ENCODE measurements around the gene METRN. TPM values are rescaled to one million over a fixed set of nuclear protein-coding genes. Genes with fewer than 3 reads are reported as not detected.

The METRN gene
- total and polyA plus RNA-seq, 7 experiments from 2014 or later, result 3.7 to 5.1 (median 4.8) TPM

Other genes with a start within 250 kb of the METRN start
- 10 to 100 TPM; 51.0 to 89.8 (median 55.6) TPM for gene CAPN15, start 187.4 kb upstream of the METRN start, total RNA-seq
- gene CAPN15, start 187.4 kb upstream of the METRN start, polyA plus RNA-seq, result 1 to 10 TPM; 3.2 to 7.5 TPM
- gene PRR35, start 154.7 kb upstream of the METRN start, total RNA-seq, result not detected
- not detected for gene PRR35, start 154.7 kb upstream of the METRN start, polyA plus RNA-seq
- 1 to 10 TPM; 1.6 to 5.8 (median 3.2) TPM for gene NHLRC4, start 148.1 kb upstream of the METRN start, total RNA-seq
- 1 to 10 TPM; 4.6 to 5.1 TPM for gene NHLRC4, start 148.1 kb upstream of the METRN start, polyA plus RNA-seq
- 10 to 100 TPM; 27.1 to 63.0 (median 45.1) TPM for gene PIGQ, start 145.2 kb upstream of the METRN start, total RNA-seq
- gene PIGQ, start 145.2 kb upstream of the METRN start, polyA plus RNA-seq, result 10 to 100 TPM; 12.3 to 16.2 TPM
- 10 to 100 TPM; 15.8 to 23.2 (median 17.8) TPM for gene RAB40C, start 125.1 kb upstream of the METRN start, total RNA-seq
- gene RAB40C, start 125.1 kb upstream of the METRN start, polyA plus RNA-seq, result 10 to 100 TPM in 1 of 2 donors, 1 to 10 TPM in 1; 7.9 to 17.5 TPM
- under 1 TPM; 0.34 to 0.81 (median 0.56) TPM for gene WFIKKN1, start 84.1 kb upstream of the METRN start, total RNA-seq
- gene WFIKKN1, start 84.1 kb upstream of the METRN start, polyA plus RNA-seq, result not detected
- gene METTL26, start 78.8 kb upstream of the METRN start, total RNA-seq, result 10 to 100 TPM; 41.7 to 97.5 (median 64.0) TPM
- gene METTL26, start 78.8 kb upstream of the METRN start, polyA plus RNA-seq, result 10 to 100 TPM; 95.8 to 96.9 TPM
- 10 to 100 TPM; 21.4 to 33.6 (median 28.8) TPM for gene MCRIP2, start 73.3 kb upstream of the METRN start, total RNA-seq
- 10 to 100 TPM; 26.8 to 35.8 TPM for gene MCRIP2, start 73.3 kb upstream of the METRN start, polyA plus RNA-seq
- 10 to 100 TPM; 11.7 to 70.6 (median 13.9) TPM for gene WDR90, start 65.8 kb upstream of the METRN start, total RNA-seq
- gene WDR90, start 65.8 kb upstream of the METRN start, polyA plus RNA-seq, result under 1 TPM; 0.56 to 0.63 TPM
- gene RHOT2, start 47.0 kb upstream of the METRN start, total RNA-seq, result 100 to 1,000 TPM; 145 to 232 (median 186) TPM
- gene RHOT2, start 47.0 kb upstream of the METRN start, polyA plus RNA-seq, result 10 to 100 TPM; 32.7 to 56.7 TPM
- 1 to 10 TPM in 4 of 5 experiments, under 1 TPM in 1; 0.65 to 3.1 (median 1.6) TPM for gene RHBDL1, start 39.4 kb upstream of the METRN start, total RNA-seq
- not detected for gene RHBDL1, start 39.4 kb upstream of the METRN start, polyA plus RNA-seq
- 100 to 1,000 TPM in 1 of 5 experiments, 10 to 100 TPM in 4; 68.6 to 105 (median 77.4) TPM for gene STUB1, start 34.7 kb upstream of the METRN start, total RNA-seq
- 100 to 1,000 TPM; 132 to 159 TPM for gene STUB1, start 34.7 kb upstream of the METRN start, polyA plus RNA-seq
- gene JMJD8, start 30.8 kb upstream of the METRN start, total RNA-seq, result 10 to 100 TPM; 26.8 to 48.1 (median 37.2) TPM
- gene JMJD8, start 30.8 kb upstream of the METRN start, polyA plus RNA-seq, result 10 to 100 TPM; 43.2 to 62.1 TPM
- gene WDR24, start 24.7 kb upstream of the METRN start, total RNA-seq, result 10 to 100 TPM; 13.3 to 19.4 (median 16.5) TPM
- gene WDR24, start 24.7 kb upstream of the METRN start, polyA plus RNA-seq, result 10 to 100 TPM; 10.6 to 21.2 TPM
- 10 to 100 TPM; 13.2 to 45.4 (median 18.0) TPM for gene FBXL16, start 9.3 kb upstream of the METRN start, total RNA-seq
- gene FBXL16, start 9.3 kb upstream of the METRN start, polyA plus RNA-seq, result 10 to 100 TPM; 11.1 to 21.1 TPM
- 10 to 100 TPM; 11.9 to 20.7 (median 13.6) TPM for gene ANTKMT, start 6.0 kb downstream of the METRN start, total RNA-seq
- 10 to 100 TPM; 14.7 to 26.8 TPM for gene ANTKMT, start 6.0 kb downstream of the METRN start, polyA plus RNA-seq
- gene CCDC78, start 11.3 kb downstream of the METRN start, total RNA-seq, result 1 to 10 TPM; 2.6 to 4.4 (median 3.0) TPM
- not detected for gene CCDC78, start 11.3 kb downstream of the METRN start, polyA plus RNA-seq
- 10 to 100 TPM in 3 of 5 experiments, 1 to 10 TPM in 2; 5.5 to 14.6 (median 10.7) TPM for gene HAGHL, start 12.0 kb downstream of the METRN start, total RNA-seq
- 1 to 10 TPM in 1 of 2 donors, under 1 TPM in 1; 0.72 to 1.1 TPM for gene HAGHL, start 12.0 kb downstream of the METRN start, polyA plus RNA-seq
- 10 to 100 TPM; 39.0 to 55.5 (median 46.1) TPM for gene CIAO3, start 25.9 kb downstream of the METRN start, total RNA-seq
- gene CIAO3, start 25.9 kb downstream of the METRN start, polyA plus RNA-seq, result 10 to 100 TPM; 13.9 to 34.9 TPM
- under 1 TPM in 1 of 5 experiments, not detected in 4; 0.64 TPM for gene MSLN, start 45.6 kb downstream of the METRN start, total RNA-seq
- not detected for gene MSLN, start 45.6 kb downstream of the METRN start, polyA plus RNA-seq
- 10 to 100 TPM; 16.3 to 34.3 (median 30.3) TPM for gene RPUSD1, start 73.3 kb downstream of the METRN start, total RNA-seq
- 10 to 100 TPM; 21.2 to 42.9 TPM for gene RPUSD1, start 73.3 kb downstream of the METRN start, polyA plus RNA-seq
- gene CHTF18, start 73.5 kb downstream of the METRN start, total RNA-seq, result 10 to 100 TPM; 32.0 to 74.8 (median 51.7) TPM
- 1 to 10 TPM; 4.5 to 8.2 TPM for gene CHTF18, start 73.5 kb downstream of the METRN start, polyA plus RNA-seq
- not detected for gene GNG13, start 85.6 kb downstream of the METRN start, total RNA-seq
- gene GNG13, start 85.6 kb downstream of the METRN start, polyA plus RNA-seq, result not detected

All from naive thymus-derived CD4-positive, alpha-beta T cell (primary cell).